SU-DHL-6 (cell line): ENCODE data around the gene SYPL2.

Experiments
- H2AFZ ChIP-seq: fragments of 200-600 bp; sonication (generic); 2 replicates; pipeline ENCODE4 v1.6.1; 2014; ENCODE audit warnings: low read depth, mild to moderate bottlenecking, moderate library complexity, mixed read lengths, antibody characterized with exemption, low read length; ENCODE audit not compliant: severe bottlenecking
- H3F3A ChIP-seq: fragments of 200-600 bp; shearing (Covaris generic); 2 replicates; pipeline ENCODE4 v1.6.0; 2016; ENCODE audit warnings: antibody characterized with exemption, mild to moderate bottlenecking; ENCODE audit not compliant: insufficient read depth
- H3K27ac ChIP-seq: fragments of 200-600 bp; sonication (generic); 2 replicates; pipeline ENCODE4 v1.5.1; 2016; ENCODE audit warnings: low read depth, mild to moderate bottlenecking, low read length, moderate library complexity, mixed read lengths
- H3K27me3 ChIP-seq: fragments of 200-600 bp; sonication (generic), shearing (Covaris generic); 2 replicates; pipeline ENCODE4 v1.6.0; 2014; ENCODE audit warnings: mild to moderate bottlenecking, low read length
- H3K36me3 ChIP-seq: fragments of 200-600 bp; sonication (generic); 2 replicates; pipeline ENCODE4 v1.6.1; 2014; ENCODE audit warnings: mild to moderate bottlenecking, low read length, mixed read lengths
- H3K4me2 ChIP-seq: fragments of 300-600, 200-600 bp; shearing (Covaris generic), sonication (generic); 2 replicates; pipeline ENCODE4 v1.6.0; 2014; ENCODE audit warnings: low read length, low read depth, mild to moderate bottlenecking; ENCODE audit not compliant: poor library complexity, severe bottlenecking
- H3K4me3 ChIP-seq: fragments of 200-600 bp; sonication (generic); 2 replicates; pipeline ENCODE4 v1.5.1; 2014; ENCODE audit warnings: antibody characterized with exemption, low read length, mild to moderate bottlenecking, mixed read lengths; ENCODE audit not compliant: insufficient read depth, poor library complexity, severe bottlenecking
- H3K79me2 ChIP-seq: fragments of 200-600 bp; sonication (generic); 2 replicates; pipeline ENCODE4 v1.6.1; 2014; ENCODE audit warnings: mild to moderate bottlenecking, low read length, moderate library complexity; ENCODE audit not compliant: insufficient read depth
- H3K9ac ChIP-seq: fragments of 200-600 bp; sonication (generic); 2 replicates; pipeline ENCODE4 v1.7.0; 2014; ENCODE audit warnings: mild to moderate bottlenecking, low read length
- H3K9me2 ChIP-seq: fragments of 200-600 bp; sonication (generic); replicated peaks from 2 replicates; pipeline ENCODE4 v1.6.1; 2014; ENCODE audit warnings: low read length; ENCODE audit not compliant: insufficient read depth
- H3K9me3 ChIP-seq: fragments of 200-600 bp; sonication (generic); 2 replicates; pipeline ENCODE4 v1.6.1; 2014; ENCODE audit warnings: low read length, mixed read lengths; ENCODE audit not compliant: insufficient read depth
- H4K20me1 ChIP-seq: fragments of 200-600 bp; sonication (generic); 2 replicates; pipeline ENCODE4 v1.6.1; 2014; ENCODE audit warnings: low read depth, mild to moderate bottlenecking, antibody characterized with exemption, low read length, moderate library complexity, mixed read lengths
- CTCF ChIP-seq: fragments of 200-600 bp; sonication (generic); IDR thresholded peaks from one replicate; pipeline ENCODE4 v1.5.1; 2017; ENCODE audit warnings: antibody characterized with exemption, mild to moderate bottlenecking, low read length, moderate library complexity; ENCODE audit not compliant: insufficient read depth, poor library complexity, severe bottlenecking
- EZH2phosphoT487 ChIP-seq: fragments of 200-600 bp; sonication (generic), shearing (Covaris generic); conservative IDR thresholded peaks from 2 replicates; pipeline ENCODE4 v1.6.1; 2018; ENCODE audit warnings: mild to moderate bottlenecking, antibody characterized with exemption, low read length, moderate library complexity, mixed read lengths

Gene SYPL2

GRCh38 chr1:109474697-109475096, 8.4 kb downstream of the SYPL2 start:
- H3K9me3 ChIP-seq: no peaks in the 10 kb centered on the region
- H3K9me2 ChIP-seq: no peaks in the 10 kb centered on the region
- H3K27ac ChIP-seq: no peak overlapping the region
- H2AFZ ChIP-seq: no peak overlapping the region
- no peaks in the 10 kb centered on the region for H3F3A ChIP-seq
- H3K9ac ChIP-seq: no peak overlapping the region
- H3K4me3 ChIP-seq: no peak overlapping the region
- H4K20me1 ChIP-seq: no peaks in the 10 kb centered on the region
- no peak overlapping the region for H3K4me2 ChIP-seq
- no peaks in the 10 kb centered on the region for H3K27me3 ChIP-seq
- H3K36me3 ChIP-seq: no peaks in the 10 kb centered on the region
- H3K79me2 ChIP-seq: no peaks in the 10 kb centered on the region
- no peak for TF ChIP-seq EZH2phosphoT487
- no peak for TF ChIP-seq CTCF

GRCh38 chr1:109475261-109475660, 8.9 kb downstream of the SYPL2 start:
- TF ChIP-seq EZH2phosphoT487: no peak
- no peak for TF ChIP-seq CTCF
- no peaks in the 10 kb centered on the region for H3F3A ChIP-seq
- no peaks in the 10 kb centered on the region for H3K27me3 ChIP-seq
- H3K4me2 ChIP-seq: no peak overlapping the region
- H3K9me3 ChIP-seq: no peaks in the 10 kb centered on the region
- no peak overlapping the region for H3K27ac ChIP-seq
- H4K20me1 ChIP-seq: no peaks in the 10 kb centered on the region
- no peak overlapping the region for H3K9ac ChIP-seq
- H2AFZ ChIP-seq: no peak overlapping the region
- no peaks in the 10 kb centered on the region for H3K36me3 ChIP-seq
- no peaks in the 10 kb centered on the region for H3K79me2 ChIP-seq
- no peak overlapping the region for H3K4me3 ChIP-seq
- no peaks in the 10 kb centered on the region for H3K9me2 ChIP-seq

DNA sequence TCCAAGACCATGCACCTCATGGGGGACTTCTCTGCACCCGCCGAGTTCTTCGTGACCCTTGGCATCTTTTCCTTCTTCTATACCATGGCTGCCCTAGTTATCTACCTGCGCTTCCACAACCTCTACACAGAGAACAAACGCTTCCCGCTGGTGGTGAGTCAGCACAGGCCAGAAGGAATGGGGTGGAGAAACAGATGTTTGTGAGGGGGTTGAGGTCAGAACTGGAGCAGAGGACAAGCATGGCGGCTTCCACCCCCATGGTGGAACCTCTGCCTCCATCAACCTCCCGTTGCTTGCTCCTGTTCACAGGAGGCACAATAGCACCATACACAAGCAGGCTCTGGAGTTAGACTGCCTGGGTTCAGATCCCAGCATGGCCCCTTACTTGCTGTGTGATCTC, 10.5 kb downstream of the SYPL2 start:
- no peaks in the 10 kb centered on the region for H3K36me3 ChIP-seq
- no peaks in the 10 kb centered on the region for H3K79me2 ChIP-seq
- no peaks in the 10 kb centered on the region for H3K9me3 ChIP-seq
- H3K27ac ChIP-seq: no peak overlapping the region
- no peak overlapping the region for H3K4me3 ChIP-seq
- no peaks in the 10 kb centered on the region for H3K9me2 ChIP-seq
- no peaks in the 10 kb centered on the region for H3F3A ChIP-seq
- no peaks in the 10 kb centered on the region for H4K20me1 ChIP-seq
- H2AFZ ChIP-seq: no peak overlapping the region
- TF ChIP-seq CTCF (no peak), EZH2phosphoT487 (no peak)
- H3K27me3 ChIP-seq: no peaks in the 10 kb centered on the region
- no peak overlapping the region for H3K9ac ChIP-seq
- no peak overlapping the region for H3K4me2 ChIP-seq

GRCh38 chr1:109477821-109478220, 11.5 kb downstream of the SYPL2 start:
- H3F3A ChIP-seq: no peaks in the 10 kb centered on the region
- no peak overlapping the region for H2AFZ ChIP-seq
- no peaks in the 10 kb centered on the region for H3K36me3 ChIP-seq
- H3K79me2 ChIP-seq: no peaks in the 10 kb centered on the region
- H3K9me3 ChIP-seq: no peaks in the 10 kb centered on the region
- H3K27me3 ChIP-seq: no peaks in the 10 kb centered on the region
- no peaks in the 10 kb centered on the region for H3K9me2 ChIP-seq
- no peaks in the 10 kb centered on the region for H4K20me1 ChIP-seq
- H3K4me2 ChIP-seq: no peak overlapping the region
- no peak overlapping the region for H3K4me3 ChIP-seq
- no peak overlapping the region for H3K27ac ChIP-seq
- TF ChIP-seq CTCF (no peak), EZH2phosphoT487 (no peak)
- no peak overlapping the region for H3K9ac ChIP-seq
